Adrenal gland (tissue), 5 donors: ENCODE results near the gene EIF4H.
"Not testable (repeated sequence)": the region's sequence is repeated elsewhere in the genome, so short reads cannot be mapped to it uniquely, and the experiment has no call there.

Source experiments
- POLR2A ChIP-seq, 2 donors: fragments of 450-650 bp; IDR thresholded peaks; one replicate each; pipeline ENCODE4 v1.6.1; 2017; ENCODE audit warnings: antibody characterized with exemption in 2 of 2, mild to moderate bottlenecking in 2 of 2, moderate library complexity in 1 of 2
- TF ChIP-seq, protein P1 (sequence below), 6 experiments: fragments of 450-650 bp in 4 of 6; fragments of 200-600 bp in 2 of 6; sonication (generic) in 1 of 6; IDR thresholded peaks; 1 replicate in 5 of 6; 2 replicates in 1 of 6; pipeline versions ENCODE4 v1.5.1 to v1.8.0; 2016 to 2021; ENCODE audit warnings: antibody characterized with exemption in 6 of 6, mild to moderate bottlenecking in 2 of 6, moderate library complexity in 1 of 6
- donor health status: DM: no; HTN: no; CAD: no.

DNA sequence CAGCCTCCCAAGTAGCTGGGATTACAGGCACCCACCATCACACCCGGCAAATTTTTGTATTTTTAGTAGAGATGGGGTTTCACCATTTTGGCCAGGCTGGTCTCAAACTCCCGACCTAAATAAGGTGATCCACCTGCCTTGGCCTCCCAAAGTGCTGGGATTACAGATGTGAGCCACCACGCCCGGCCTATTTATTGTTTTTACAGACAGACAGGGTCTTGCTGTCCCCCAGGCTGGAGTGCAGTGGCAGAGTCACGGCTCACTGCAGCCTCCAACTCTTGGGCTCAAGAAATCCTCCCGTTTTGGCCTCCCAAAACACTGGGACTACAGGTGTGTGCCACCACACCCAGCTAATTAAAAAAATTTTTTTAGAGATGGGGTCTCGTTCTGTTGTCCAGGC, 34.1 kb downstream of the EIF4H start:
- TF ChIP-seq, protein P1, sequence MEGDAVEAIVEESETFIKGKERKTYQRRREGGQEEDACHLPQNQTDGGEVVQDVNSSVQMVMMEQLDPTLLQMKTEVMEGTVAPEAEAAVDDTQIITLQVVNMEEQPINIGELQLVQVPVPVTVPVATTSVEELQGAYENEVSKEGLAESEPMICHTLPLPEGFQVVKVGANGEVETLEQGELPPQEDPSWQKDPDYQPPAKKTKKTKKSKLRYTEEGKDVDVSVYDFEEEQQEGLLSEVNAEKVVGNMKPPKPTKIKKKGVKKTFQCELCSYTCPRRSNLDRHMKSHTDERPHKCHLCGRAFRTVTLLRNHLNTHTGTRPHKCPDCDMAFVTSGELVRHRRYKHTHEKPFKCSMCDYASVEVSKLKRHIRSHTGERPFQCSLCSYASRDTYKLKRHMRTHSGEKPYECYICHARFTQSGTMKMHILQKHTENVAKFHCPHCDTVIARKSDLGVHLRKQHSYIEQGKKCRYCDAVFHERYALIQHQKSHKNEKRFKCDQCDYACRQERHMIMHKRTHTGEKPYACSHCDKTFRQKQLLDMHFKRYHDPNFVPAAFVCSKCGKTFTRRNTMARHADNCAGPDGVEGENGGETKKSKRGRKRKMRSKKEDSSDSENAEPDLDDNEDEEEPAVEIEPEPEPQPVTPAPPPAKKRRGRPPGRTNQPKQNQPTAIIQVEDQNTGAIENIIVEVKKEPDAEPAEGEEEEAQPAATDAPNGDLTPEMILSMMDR (IDR thresholded peaks at IDR 0.05): not testable (repeated sequence)
- not testable (repeated sequence) for TF ChIP-seq POLR2A (IDR thresholded peaks at IDR 0.05)
